Stimulated activated CD4-positive, alpha-beta T cell treated with anti-CD3 and anti-CD28 coated beads, TNF-alpha, amount 100 ng/mL, for 48 hours (primary cell): Measurements from ENCODE around the gene LY86.
A peak's percentile ranks its signal among the peaks of the same experiment; 100 is the strongest.

Source experiments
- DNase-seq, 3 donors: peaks; one replicate each; pipeline ENCODE4 v3.0.0-alpha.2; 2020; ENCODE audit warnings: low read depth in 3 of 3

LY86 gene

GRCh38 chr6:6682225-6682624 is 93.7 kb downstream of the LY86 start:
- DNase-seq, result no peak

GRCh38 chr6:6683969-6684833 is 95.7 kb downstream of the LY86 start:
- peak; percentile 7 to 37 (median 22) for DNase-seq

- DNase-seq, result no peak
Measured at GRCh38 chr6:6685249-6686040, 96.9 kb downstream of the LY86 start.

- DNase-seq, result no peak
Measured at GRCh38 chr6:6686176-6686575, 97.7 kb downstream of the LY86 start.

GRCh38 chr6:6686748-6687601 is 98.5 kb downstream of the LY86 start:
- DNase-seq, result peak in 1 of 3 donors; percentile 51

- DNase-seq, result no peak
Measured at GRCh38 chr6:6688283-6688682, 99.8 kb downstream of the LY86 start.

- no peak for DNase-seq
Measured at GRCh38 chr6:6688951-6689350, 100.4 kb downstream of the LY86 start.

- DNase-seq, result no peak
Measured at GRCh38 chr6:6689400-6690143, 101.1 kb downstream of the LY86 start.

GRCh38 chr6:6690144-6690483 is 101.6 kb downstream of the LY86 start:
- DNase-seq, result no peak

GRCh38 chr6:6694368-6694780 is 105.9 kb downstream of the LY86 start:
- no peak for DNase-seq

- no peak for DNase-seq
Measured at GRCh38 chr6:6694825-6695624, 106.5 kb downstream of the LY86 start.

GRCh38 chr6:6695625-6696276 is 107.2 kb downstream of the LY86 start:
- DNase-seq, result no peak

GRCh38 chr6:6696867-6697531 is 108.5 kb downstream of the LY86 start:
- DNase-seq, result peak in 1 of 3 donors; percentile 19

GRCh38 chr6:6697620-6698019 is 109.1 kb downstream of the LY86 start:
- no peak for DNase-seq

GRCh38 chr6:6699741-6700367 is 111.3 kb downstream of the LY86 start:
- DNase-seq, result no peak

- no peak for DNase-seq
Measured at GRCh38 chr6:6700407-6701270, 112.1 kb downstream of the LY86 start.

- DNase-seq, result no peak
Measured at GRCh38 chr6:6701864-6702263, 113.3 kb downstream of the LY86 start.

GRCh38 chr6:6703699-6704098 is 115.2 kb downstream of the LY86 start:
- DNase-seq, result no peak
